Heart right ventricle (tissue), 16 donors: ENCODE results near the gene LENG8. TPM values are rescaled to one million over a fixed set of nuclear protein-coding genes. Genes with fewer than 3 reads are reported as not detected.
A peak's percentile ranks its signal among the peaks of the same experiment; 100 is the strongest.

ENCODE experiments used
- ATAC-seq, 8 donors: fragments of 200-7000 bp; cut with Tn5 transposase; one replicate each; pipeline ENCODE4 v1.9.1; 2020; ENCODE audit warnings: mild to moderate bottlenecking in 8 of 8, moderate library complexity in 8 of 8, moderate number of reproducible peaks in 1 of 8
- DNase-seq, 2 donors: peaks; one replicate each; pipeline ENCODE4 v3.0.0-alpha.2; 2020
- H3K27ac ChIP-seq, 10 donors: fragments of 200-600 bp; sonication (generic) in 2 of 10; one replicate each; pipeline versions ENCODE4 v1.5.0 to v1.8.0; 2020 to 2022; ENCODE audit warnings: mild to moderate bottlenecking in 3 of 10
- H3K27me3 ChIP-seq, 7 donors: fragments of 200-600 bp; one replicate each; pipeline ENCODE4 v1.8.0; 2021 to 2022; ENCODE audit warnings: mild to moderate bottlenecking in 2 of 7
- H3K36me3 ChIP-seq, 9 donors: fragments of 200-600 bp; sonication (generic) in 1 of 9; one replicate each; pipeline versions ENCODE4 v1.5.0 to v1.8.0; 2020 to 2022; ENCODE audit warnings: mild to moderate bottlenecking in 2 of 9
- H3K4me1 ChIP-seq, 9 donors: fragments of 200-600 bp; sonication (generic) in 1 of 9; one replicate each; pipeline versions ENCODE4 v1.5.0 to v1.8.0; 2020 to 2022; ENCODE audit warnings: mild to moderate bottlenecking in 4 of 9
- H3K4me3 ChIP-seq, 10 donors: fragments of 200-600 bp; sonication (generic) in 2 of 10; one replicate each; pipeline versions ENCODE4 v1.5.0 to v1.8.0; 2020 to 2022; ENCODE audit warnings: mild to moderate bottlenecking in 7 of 10, moderate library complexity in 2 of 10
- H3K9me3 ChIP-seq, 11 donors: fragments of 200-600 bp in 10 of 11; sonication (generic) in 2 of 11; one replicate each; pipeline versions ENCODE4 v1.5.0 to v1.8.0; 2013 to 2022; ENCODE audit warnings: mild to moderate bottlenecking in 2 of 11, control low read depth in 1 of 11, moderate library complexity in 1 of 11
- CTCF ChIP-seq, 9 donors: fragments of 200-600 bp; sonication (generic) in 2 of 9; IDR thresholded peaks; one replicate each; pipeline versions ENCODE4 v1.5.0 to v1.8.0; 2021 to 2022; ENCODE audit warnings: antibody characterized with exemption in 9 of 9, mild to moderate bottlenecking in 5 of 9, moderate library complexity in 1 of 9
- WGBS, 2 donors: extraction: QIAGEN DNeasy Blood & Tissue Kit; methylation state at CpG; one replicate each; pipeline ENCODE4 v1.1.7; 2013; ENCODE audit warnings: inconsistent platforms in 1 of 2; 5-methylcytosine and 5-hydroxymethylcytosine counted together
- intact Hi-C, 10 donors: fragments of 100-400 bp; cut with DNase I; formaldehyde crosslinking; loops; one replicate each; pipeline versions ENCODE4 v1.11.1 to v1.14.2; 2022
- polyA plus RNA-seq, 2 donors: library from polyadenylated mRNA; stranded (reverse); fragments of 200-250 nt; gene quantifications; one replicate each; pipeline ENCODE4 v1.2.3, GENCODE V29; 2013
- total RNA-seq, 10 donors: library from RNA; stranded (reverse); fragmentation: NEBNext Ultra II Directional in 3 of 10; extraction: Animal tissue kit (Norgen Biotek cat#: 25700) in 3 of 10; gene quantifications; one replicate each; pipeline versions ENCODE4 v1.2.1 to v1.2.4, GENCODE V29; 2021 to 2023
- donor health status: Arrhythmogenic right ventricular cardiomyopathy.
- donor health status: ischemic (EF 13 %, LVEDD 7.1; RV severe dilation, severe dysfunction).
- donor health status: healthy with polysubstance abuse.
- donor health status: DM: no; HTN: yes; CAD: no.
- donor health status: DM: no; HTN: no; CAD: no.
- donor health status: ischemic (EF 25% LVEDD 6.9; RV normal size, moderate dysfunction).
- donor health status: ischemic (EF 25% LVEDD 5.7; RV mildly dilated, moderate dysfunction).
- donor health status: healthy.
- donor health status: DM: yes; HTN: yes; CAD: no.
- donor health status: Ischemic cardiomyopathy.
- donor health status: ischemic (EF 35%, LVEDD 5.7; RV mildly dilated, moderate dysfunction).
- donor health status: nonischemic (EF 11% LVEDD 7.7; RV severe dilation, severe dysfunction).
- donor health status: DM: yes; HTN: yes; CAD: no.
- donor health status: PGD.
- donor health status: ischemic (EF 29% LVEDD 5.4; RV normal size, mild dysfunction).
- donor health status: nonischemic (EF 23%, LVEDD 6.1; RV moderate dilation, normal function).

LENG8 gene
- total and polyA plus RNA-seq, 12 donors: 34.3 to 194 (median 56.8) TPM

- Histone ChIP-seq H3K27me3 (peaks cover 0 to 72% (median 61%) of the 10 kb centered on the region in 7 donors), H3K4me1 (peaks cover 0 to 25% (median 19%) of the 10 kb centered on the region in 9 donors), H3K9me3 (no peaks in the 10 kb centered on the region), H3K36me3 (no peaks in the 10 kb centered on the region), H3K27ac (no peak overlapping the region), H3K4me3 (no peak overlapping the region)
- ATAC-seq (no peak), DNase-seq (no peak)
- no peak for TF ChIP-seq CTCF (IDR thresholded peaks at IDR 0.05)
- intact Hi-C loops: no loop called here
- 84% methylated on average over 11 of the region's 11 CpGs for WGBS, 2 donors
These were observed 21.4 kb upstream of the LENG8 start for GRCh38 chr19:54427586-54427985.

- intact Hi-C loops: no loop called here
These were observed 20.4 kb upstream of the LENG8 start for GRCh38 chr19:54428323-54429175.

DNA sequence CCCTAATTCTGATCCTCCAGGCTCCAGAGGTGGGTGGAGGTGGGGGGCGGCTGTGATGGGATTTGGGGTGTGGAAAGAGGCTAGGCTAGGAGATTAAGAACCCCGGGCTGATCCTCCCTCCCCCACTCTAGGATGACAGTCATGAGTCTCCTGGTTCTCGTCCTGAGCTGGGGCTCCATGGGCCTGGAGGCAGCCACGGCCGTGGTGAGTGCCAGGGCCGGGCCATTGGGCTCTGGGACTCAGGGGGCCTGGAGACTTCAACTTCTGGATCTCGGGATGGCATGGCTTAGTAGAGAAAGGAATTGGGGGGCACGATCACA lies 19.9 kb upstream of the LENG8 start:
- ATAC-seq (no peak), DNase-seq (no peak)
- H3K27me3 ChIP-seq: peaks cover 0 to 81% (median 55%) of the 10 kb centered on the region in 7 donors
- H3K4me1 ChIP-seq: peaks cover 0 to 25% (median 19%) of the 10 kb centered on the region in 9 donors
- 45 to 55% methylated on average over 8 of the region's 8 CpGs for WGBS, 2 donors
- H3K4me3 ChIP-seq: no peak overlapping the region
- TF ChIP-seq CTCF (IDR thresholded peaks at IDR 0.05): no peak
- H3K36me3 ChIP-seq: no peaks in the 10 kb centered on the region
- intact Hi-C loops: no loop called here
- H3K27ac ChIP-seq: no peak overlapping the region
- H3K9me3 ChIP-seq: no peaks in the 10 kb centered on the region

More at GRCh38 chr19:54428323-54429175, 20.4 kb upstream of the LENG8 start:
- no peak for DNase-seq
- H3K4me1 ChIP-seq: peaks cover 0 to 25% (median 19%) of the 10 kb centered on the region in 9 donors
- 72 to 74% methylated on average over 11 of the region's 11 CpGs for WGBS, 2 donors
- H3K4me3 ChIP-seq: no peak overlapping the region
- peaks cover 0 to 78% (median 57%) of the 10 kb centered on the region in 7 donors for H3K27me3 ChIP-seq
- no peak for ATAC-seq
- TF ChIP-seq CTCF (IDR thresholded peaks at IDR 0.05): no peak
- H3K36me3 ChIP-seq: no peaks in the 10 kb centered on the region
- H3K27ac ChIP-seq: no peak overlapping the region
- no peaks in the 10 kb centered on the region for H3K9me3 ChIP-seq

- Histone ChIP-seq H3K27me3 (peaks cover 0 to 76% (median 49%) of the 10 kb centered on the region in 7 donors), H3K27ac (no peak overlapping the region), H3K9me3 (no peaks in the 10 kb centered on the region), H3K36me3 (no peaks in the 10 kb centered on the region), H3K4me3 (no peak overlapping the region), H3K4me1 (peaks cover 0 to 28% (median 19%) of the 10 kb centered on the region in 9 donors)
- ATAC-seq (peak in 1 of 8 donors; percentile 6), DNase-seq (no peak)
- intact Hi-C loops: no loop called here
- TF ChIP-seq CTCF (IDR thresholded peaks at IDR 0.05): no peak
- 50% methylated on average over 11 to 13 of the region's 13 CpGs for WGBS, 2 donors
These were observed 19.3 kb upstream of the LENG8 start for GRCh38 chr19:54429545-54430227.
